HG03575 (cell line): ENCODE measurements around the gene CUX1.
"Not testable (repeated sequence)": the region's sequence is repeated elsewhere in the genome, so short reads cannot be mapped to it uniquely, and the experiment has no call there.

Experiments
- ATAC-seq: cut with Tn5 transposase; IDR thresholded peaks from one replicate; pipeline ENCODE4 v1.9.1; 2021; ENCODE audit not compliant: unreplicated experiment, insufficient number of reproducible peaks, low FRiP score; ENCODE audit errors: extremely low read depth

The CUX1 gene

GRCh38 chr7:101865031-101865430 lies 47.6 kb downstream of the CUX1 start:
- ATAC-seq, result no peak

GRCh38 chr7:101865455-101865854 lies 48.0 kb downstream of the CUX1 start:
- ATAC-seq, result no peak

GRCh38 chr7:101866328-101866727 lies 48.9 kb downstream of the CUX1 start:
- no peak for ATAC-seq

DNA sequence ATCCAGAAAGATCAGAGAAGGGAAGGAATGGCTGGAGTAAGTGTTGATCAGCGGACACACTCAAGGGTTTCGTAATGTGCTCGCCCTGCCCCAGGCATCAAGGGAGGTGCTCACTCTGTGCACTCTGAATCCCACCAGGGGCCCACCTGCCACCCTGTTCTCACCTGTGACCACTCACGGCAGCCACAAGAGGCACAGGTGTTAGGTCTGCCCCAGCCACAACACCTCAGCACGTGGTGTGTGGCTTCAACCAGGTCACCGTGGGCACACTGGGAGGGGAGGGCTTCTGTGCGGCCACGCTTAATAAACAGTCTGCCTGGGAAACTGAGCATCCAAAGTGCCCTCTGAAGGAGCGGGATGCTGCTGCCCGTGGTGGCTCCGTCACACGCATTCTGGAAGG lies 49.8 kb downstream of the CUX1 start:
- no peak for ATAC-seq

DNA sequence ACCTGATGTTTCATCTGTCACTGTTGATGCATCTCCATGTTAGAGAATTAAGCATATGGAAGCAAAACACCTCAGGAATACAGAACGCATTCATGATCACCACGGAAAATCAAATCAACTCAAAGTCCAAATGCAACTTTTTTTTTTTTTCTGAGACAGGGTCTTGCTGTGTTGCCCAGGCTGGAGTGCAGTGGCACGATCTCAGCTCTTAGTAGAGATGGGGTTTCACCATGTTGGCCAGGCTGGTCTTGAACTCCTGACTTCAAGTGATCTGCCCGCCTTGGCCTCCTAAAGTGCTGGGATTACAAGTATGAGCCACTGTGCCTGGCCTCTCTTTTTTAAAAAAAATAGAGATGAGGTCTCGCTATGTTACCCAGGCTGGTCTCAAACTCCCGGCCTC lies 50.3 kb downstream of the CUX1 start:
- ATAC-seq, result not testable (repeated sequence)

DNA sequence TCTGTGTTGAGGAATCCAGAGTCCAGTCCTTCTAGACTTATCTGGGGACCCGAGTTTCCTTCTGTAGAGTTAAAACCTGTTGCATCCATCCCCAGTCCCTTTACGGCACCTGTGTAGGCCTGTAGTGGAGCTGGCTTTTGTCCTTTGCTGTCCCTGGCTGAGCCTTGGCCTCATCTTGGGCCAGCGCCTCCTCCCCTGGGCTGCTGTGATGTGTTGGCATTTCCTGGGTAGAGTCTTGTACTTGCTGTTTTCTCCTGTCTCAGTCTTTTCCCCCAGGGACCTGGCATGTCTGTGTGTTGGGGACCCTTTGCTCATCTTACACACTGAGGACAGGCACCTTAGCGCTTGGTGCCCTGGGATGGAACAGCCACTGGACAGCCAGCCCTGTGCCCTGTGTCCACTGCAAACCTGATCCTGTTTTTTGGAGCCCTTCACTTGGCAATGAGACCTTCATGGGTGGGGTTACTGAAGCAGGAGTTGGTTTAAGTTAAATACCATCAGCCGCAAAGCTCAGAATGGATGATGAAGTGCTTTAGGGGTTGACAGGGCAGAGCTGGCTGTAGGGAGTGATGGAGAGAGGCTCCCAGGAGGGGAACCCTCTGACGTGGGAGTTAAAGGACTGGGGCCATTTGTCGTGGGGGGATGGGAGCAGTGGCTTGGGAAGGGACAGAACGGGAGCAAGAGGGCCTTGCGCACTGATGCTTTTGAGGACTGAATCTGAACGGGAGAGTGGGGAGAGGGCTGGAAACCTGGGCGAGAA lies 50.9 kb downstream of the CUX1 start:
- ATAC-seq, result no peak

DNA sequence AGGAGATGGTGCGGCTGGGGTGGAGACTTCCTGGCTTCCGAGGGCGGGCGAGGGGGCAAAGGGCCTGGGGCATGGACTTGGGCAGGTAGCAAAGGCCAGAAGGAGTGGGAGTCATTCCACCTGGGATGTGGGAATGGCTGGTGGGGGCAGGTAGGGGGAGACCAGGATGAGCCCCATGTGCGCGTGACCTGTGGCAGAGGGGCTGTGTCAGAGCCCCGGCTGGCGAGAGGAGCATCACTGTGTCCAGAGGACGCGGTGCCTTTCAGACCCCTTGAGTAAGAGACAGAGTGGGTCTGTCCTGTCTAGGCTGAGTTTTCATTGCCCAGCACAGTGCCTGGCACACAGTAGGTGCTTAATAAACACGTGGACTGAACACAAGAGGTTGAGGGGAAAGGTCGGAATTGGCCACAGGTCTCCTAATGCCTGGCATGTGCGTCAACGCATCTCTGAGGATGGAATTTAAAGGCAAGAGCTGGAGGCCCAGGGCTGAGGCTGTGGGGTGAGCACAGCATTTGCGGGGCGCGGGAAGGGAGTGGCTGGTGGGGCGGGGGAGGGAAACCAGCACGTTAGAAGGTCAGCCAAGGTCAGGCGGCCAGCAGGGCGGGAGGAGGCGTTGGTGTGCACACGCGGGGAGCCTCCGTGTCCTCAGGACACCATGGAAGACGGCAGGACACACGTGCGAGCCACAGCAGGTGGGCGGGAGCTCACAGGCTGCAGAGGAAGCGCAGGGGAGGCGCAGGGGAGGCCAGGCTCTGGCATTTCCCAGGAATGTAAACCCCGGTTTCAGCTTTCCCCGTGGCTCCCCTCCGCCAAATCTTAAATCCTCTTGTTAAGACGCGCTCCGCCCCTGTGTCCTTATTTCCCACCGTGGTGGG lies 51.8 kb downstream of the CUX1 start:
- ATAC-seq, result no peak

- no peak for ATAC-seq
Measured at GRCh38 chr7:101869901-101870290, 52.5 kb downstream of the CUX1 start.

DNA sequence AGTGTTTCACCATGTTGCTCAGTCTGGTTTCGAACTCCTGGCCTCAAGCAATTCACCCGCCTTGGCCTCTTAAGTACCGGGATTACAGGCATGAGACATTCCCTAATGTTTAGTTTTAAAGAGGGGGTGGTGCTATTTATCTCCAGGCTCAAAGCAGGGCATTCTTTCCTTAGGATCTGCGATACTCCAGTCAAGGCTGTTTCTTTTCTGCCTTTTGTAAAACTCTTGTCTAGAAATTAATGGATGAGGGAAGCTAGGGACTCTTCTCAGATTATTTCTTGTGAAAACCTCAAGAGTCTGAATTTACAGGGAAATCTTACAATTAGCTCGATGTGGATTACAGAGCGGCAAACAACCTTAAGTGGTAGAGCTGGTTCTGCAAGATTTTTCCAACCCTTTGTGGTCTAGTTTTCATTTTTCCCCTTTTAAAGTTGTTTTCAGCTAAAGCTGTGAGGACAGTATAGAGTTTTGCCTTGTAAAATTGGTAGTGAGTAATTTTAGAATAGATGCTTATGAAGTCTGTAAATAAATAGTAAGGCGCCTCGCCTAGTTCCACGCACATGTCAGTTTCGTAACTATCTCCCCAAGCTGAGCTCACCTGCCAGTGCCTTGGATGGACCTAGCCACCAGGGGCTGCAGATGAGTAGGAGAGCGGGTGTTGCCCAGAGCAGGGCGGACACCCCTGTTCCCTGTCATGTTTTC lies 53.1 kb downstream of the CUX1 start:
- ATAC-seq, result no peak

GRCh38 chr7:101871351-101871750 lies 53.9 kb downstream of the CUX1 start:
- ATAC-seq, result no peak

DNA sequence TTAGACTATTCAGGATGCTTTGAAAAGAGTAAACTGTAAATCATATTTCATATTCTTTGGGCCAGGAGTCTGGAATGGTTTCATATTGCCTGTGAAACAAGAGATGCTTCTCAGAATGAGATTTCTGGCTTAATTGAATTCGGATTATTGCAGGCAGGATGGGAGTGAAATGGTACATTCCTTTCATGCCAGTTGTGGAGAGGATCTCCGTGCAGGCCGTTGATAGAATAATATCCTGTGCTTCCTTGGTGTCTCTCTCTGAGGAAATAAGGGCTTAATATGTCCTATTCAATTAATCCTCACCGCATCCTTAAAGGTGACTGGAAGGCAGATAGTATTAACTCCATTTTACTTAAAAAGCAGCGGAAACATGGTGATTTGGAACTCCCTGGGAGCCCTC lies 56.6 kb downstream of the CUX1 start:
- no peak for ATAC-seq

DNA sequence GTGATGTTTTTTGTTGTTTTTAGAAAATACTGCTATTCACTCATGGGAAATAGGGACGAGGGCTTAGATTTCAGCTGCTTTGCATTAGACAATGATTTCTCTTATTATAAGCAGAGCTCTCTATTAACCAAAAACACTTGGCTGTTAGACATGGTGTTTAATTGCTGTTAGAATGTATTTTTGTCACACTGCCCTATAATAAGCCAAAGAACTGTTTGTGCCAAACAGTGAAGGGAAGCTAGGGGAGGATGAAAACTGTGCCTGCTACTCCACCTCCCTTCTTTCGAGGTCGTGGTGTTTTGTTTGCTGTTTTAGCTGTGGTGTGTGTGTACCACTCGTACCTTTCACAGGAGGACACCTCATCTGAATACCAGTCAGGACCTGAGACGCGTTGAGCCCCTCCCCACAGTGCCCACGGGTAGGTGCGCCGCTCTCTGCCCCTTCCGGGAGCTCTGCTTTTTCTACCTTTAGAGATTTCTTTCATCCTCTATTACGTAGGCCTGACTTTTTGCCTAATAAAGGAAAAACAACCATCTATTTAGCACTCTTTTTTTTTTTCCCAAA lies 57.9 kb downstream of the CUX1 start:
- no peak for ATAC-seq

DNA sequence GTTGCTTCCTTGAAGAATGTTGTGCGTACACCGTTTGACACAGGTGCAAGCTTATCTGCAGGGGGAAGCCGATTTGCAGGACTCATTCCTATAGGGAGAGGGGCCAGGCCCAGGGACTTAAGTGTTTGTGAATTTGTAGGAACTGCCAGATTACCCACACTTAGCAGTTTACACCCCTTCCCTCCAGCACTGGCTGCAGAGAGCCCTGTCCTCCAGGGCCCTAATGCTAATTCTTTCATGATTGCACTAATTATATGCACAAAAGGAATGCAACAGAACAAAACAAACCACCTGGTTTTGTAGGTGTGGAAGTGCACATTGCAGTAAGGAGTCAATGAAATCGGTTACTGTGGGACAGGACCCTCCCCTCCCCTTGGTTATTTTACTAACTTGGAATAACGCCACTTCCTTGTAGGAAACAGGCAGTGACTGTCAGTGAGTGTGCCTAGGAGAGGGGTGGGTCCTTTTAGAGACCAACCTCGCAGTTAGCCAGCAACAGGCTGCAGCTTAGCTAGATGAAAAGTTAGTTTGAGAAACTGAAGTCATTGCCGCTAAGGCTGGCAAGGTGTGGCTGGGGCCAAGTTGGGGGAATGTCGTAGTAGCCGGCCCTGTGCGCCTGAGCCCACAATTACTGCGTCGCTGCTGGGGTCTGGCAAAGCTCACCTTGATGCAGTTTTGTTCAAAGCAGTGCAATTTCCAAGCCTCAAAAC lies 60.6 kb downstream of the CUX1 start:
- ATAC-seq, result no peak

GRCh38 chr7:101878938-101879337 lies 61.5 kb downstream of the CUX1 start:
- no peak for ATAC-seq

DNA sequence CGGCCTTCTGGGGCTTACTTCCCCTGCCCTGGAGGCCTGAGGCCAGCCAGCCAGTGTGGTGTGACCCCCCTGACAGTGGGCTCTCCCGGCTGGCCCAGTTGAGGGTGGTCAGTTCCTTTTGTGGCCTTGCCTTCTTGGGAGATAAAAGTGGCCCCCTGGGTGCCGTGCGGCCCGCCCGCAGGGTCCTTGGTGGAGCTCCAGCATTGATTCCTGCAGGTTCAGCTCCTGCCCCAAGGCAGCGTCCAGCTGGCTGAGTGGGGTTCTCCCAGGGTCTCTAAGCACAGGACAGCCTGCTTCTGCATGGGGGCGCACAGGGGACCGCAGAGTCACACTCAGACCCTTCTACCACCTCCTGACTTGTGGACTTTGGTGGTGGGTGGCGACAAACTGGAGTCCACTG lies 62.1 kb downstream of the CUX1 start:
- ATAC-seq, result no peak

DNA sequence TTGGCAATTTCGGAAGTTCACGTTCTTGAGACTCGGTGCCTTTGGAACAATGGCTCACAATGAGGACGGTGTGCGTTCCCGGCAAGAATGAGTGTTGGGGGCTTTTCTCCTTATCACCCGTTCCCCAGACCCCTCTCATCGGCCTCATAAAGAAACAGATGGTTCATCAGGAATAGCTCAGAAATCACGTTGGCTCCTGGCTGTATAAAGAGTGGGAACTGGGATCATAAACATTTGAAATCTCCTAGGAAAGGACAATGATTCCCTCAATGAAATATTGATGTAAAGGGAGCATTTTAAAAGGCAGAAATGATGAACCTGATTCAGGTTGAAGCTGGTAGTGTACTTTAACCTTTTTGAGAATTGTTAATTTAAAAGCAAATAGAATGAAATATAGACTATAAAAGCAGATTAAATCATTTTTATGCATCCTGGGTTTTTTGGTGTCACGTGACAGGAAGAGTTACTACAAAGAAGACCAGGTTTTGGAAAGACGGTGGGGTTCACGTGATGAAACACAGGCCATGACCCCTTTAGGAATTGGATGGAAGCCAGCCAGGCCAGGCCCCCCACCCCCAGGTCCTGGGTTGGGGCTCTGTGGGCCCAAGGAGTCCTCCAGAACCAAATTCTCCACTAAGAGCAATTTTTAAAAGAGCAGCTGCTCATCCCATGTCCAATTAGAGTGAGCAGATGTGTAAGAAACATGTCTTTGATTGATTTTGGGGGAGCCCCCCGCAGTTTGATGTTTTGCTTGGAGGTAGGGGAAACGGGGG lies 63.0 kb downstream of the CUX1 start:
- ATAC-seq, result no peak

- ATAC-seq, result no peak
Measured at GRCh38 chr7:101882005-101882421, 64.6 kb downstream of the CUX1 start.
